HL-60 (cell line): ENCODE measurements around the gene CABP5.

Experiments
- DNase-seq, 2 experiments: peaks; one replicate each; pipeline ENCODE4 v3.0.0-alpha.2; 2010 to 2020; ENCODE audit warnings: low read depth in 1 of 2, low spot score in 1 of 2
- H3K27ac ChIP-seq: fragments of 250-450 bp; sonication (Bioruptor Pico); replicated peaks from 2 replicates; pipeline ENCODE4 v1.5.1; 2020; ENCODE audit warnings: mild to moderate bottlenecking, moderate library complexity
- H3K27me3 ChIP-seq: fragments of 250-450 bp; sonication (Bioruptor Pico); 2 replicates; pipeline ENCODE4 v1.5.1; 2021; ENCODE audit warnings: mild to moderate bottlenecking, moderate library complexity; ENCODE audit not compliant: insufficient read depth, poor library complexity, severe bottlenecking
- H3K4me3 ChIP-seq: replicated peaks from 2 replicates; pipeline ENCODE4 v1.5.1; 2011; ENCODE audit warnings: mild to moderate bottlenecking, control low read depth, low read length; ENCODE audit not compliant: insufficient read depth
- CTCF ChIP-seq: IDR thresholded peaks from one replicate; pipeline ENCODE4 v1.5.1; 2011; ENCODE audit warnings: low read length, control low read depth, inconsistent platforms; ENCODE audit not compliant: insufficient read depth
- GABPA ChIP-seq: IDR thresholded peaks from 2 replicates; pipeline ENCODE4 v1.6.1; 2012; ENCODE audit warnings: low read depth
- POLR2AphosphoS5 ChIP-seq: IDR thresholded peaks from 2 replicates; pipeline ENCODE4 v1.6.1; 2012; ENCODE audit warnings: low read depth
- REST ChIP-seq: IDR thresholded peaks from 2 replicates; pipeline ENCODE4 v1.6.1; 2012; ENCODE audit warnings: low read depth; ENCODE audit not compliant: insufficient replicate concordance
- SPI1 ChIP-seq: IDR thresholded peaks from 2 replicates; pipeline ENCODE4 v1.6.1; 2012; ENCODE audit warnings: low read depth, mild to moderate bottlenecking, borderline replicate concordance

Gene CABP5

GRCh38 chr19:48069435-48069834 is 25.6 kb upstream of the CABP5 start:
- H3K4me3 ChIP-seq: no peak overlapping the region
- DNase-seq: no peak
- H3K27me3 ChIP-seq: no peaks in the 10 kb centered on the region
- TF ChIP-seq CTCF (no peak), REST (no peak), POLR2AphosphoS5 (no peak), GABPA (no peak), SPI1 (no peak)
- no peak overlapping the region for H3K27ac ChIP-seq

DNA sequence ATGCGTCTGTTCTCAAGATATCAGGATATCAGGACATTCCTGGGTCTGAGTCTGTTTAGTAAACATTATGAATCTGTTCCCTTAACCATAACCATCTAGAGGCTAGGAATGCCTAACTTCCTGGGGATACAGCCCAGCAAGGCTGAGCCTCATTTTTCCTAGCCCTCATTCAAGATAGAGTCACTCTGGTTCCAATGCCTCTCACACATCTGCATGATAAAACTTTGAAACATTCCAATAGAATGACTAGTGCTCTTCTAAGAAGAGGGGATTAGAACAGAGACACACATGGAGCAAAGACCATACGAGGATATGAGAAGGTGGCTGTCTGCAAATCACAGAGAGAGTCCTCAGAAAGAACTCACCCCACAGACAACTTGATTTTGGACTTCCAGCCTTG is 20.6 kb upstream of the CABP5 start:
- no peak for DNase-seq
- no peak overlapping the region for H3K4me3 ChIP-seq
- H3K27ac ChIP-seq: no peak overlapping the region
- no peaks in the 10 kb centered on the region for H3K27me3 ChIP-seq
- TF ChIP-seq REST (no peak), GABPA (no peak), CTCF (no peak), SPI1 (no peak)

- H3K4me3 ChIP-seq: no peak overlapping the region
- no peak for DNase-seq
Measured at GRCh38 chr19:48061401-48062344, 17.8 kb upstream of the CABP5 start.

More at GRCh38 chr19:48061401-48062344, 17.8 kb upstream of the CABP5 start:
- TF ChIP-seq CTCF: no peak
- TF ChIP-seq SPI1: no peak
- TF ChIP-seq REST: no peak
- no peak for TF ChIP-seq GABPA
- TF ChIP-seq POLR2AphosphoS5: no peak
- H3K27me3 ChIP-seq: no peaks in the 10 kb centered on the region
- H3K27ac ChIP-seq: no peak overlapping the region
